IPS-18c (cell line): ENCODE results near the gene PPAT.

ENCODE experiments used
- H3K4me3 ChIP-seq: 2 replicates; pipeline ENCODE4 v1.7.0; 2013; ENCODE audit warnings: low read depth, mild to moderate bottlenecking, low read length, moderate library complexity; ENCODE audit not compliant: insufficient read depth
- H3K9me3 ChIP-seq: one replicate; pipeline ENCODE4 v1.6.1; 2013; ENCODE audit warnings: mild to moderate bottlenecking, low read length, moderate library complexity; ENCODE audit not compliant: control insufficient read depth, insufficient read depth

Gene PPAT

GRCh38 chr4:56345458-56345857, 90.0 kb downstream of the PPAT start:
- Histone ChIP-seq H3K9me3 (no peaks in the 10 kb centered on the region), H3K4me3 (no peak overlapping the region)
